ENCODE measurements around the gene PRKG1. TPM values are rescaled to one million over a fixed set of nuclear protein-coding genes. Genes with fewer than 3 reads are reported as not detected.

PRKG1 gene
- total RNA-seq, 1 donor from 2014 or later = 0.17 TPM

GRCh38 chr10:51763746-51764145 lies 689.5 kb downstream of the PRKG1 start:
- no peak for TF ChIP-seq CTCF (conservative IDR thresholded peaks at IDR 0.05; ENCODE audit: low read depth, low read length)
- H3K4me3 ChIP-seq (ENCODE audit: low read depth, low read length) = no peak overlapping the region
- no peak for DNase-seq (ENCODE audit: low read depth)

GRCh38 chr10:51765284-51765971 lies 691.1 kb downstream of the PRKG1 start:
- no peak for DNase-seq (ENCODE audit: low read depth)
- TF ChIP-seq CTCF (conservative IDR thresholded peaks at IDR 0.05; ENCODE audit: low read depth, low read length) = no peak
- no peak overlapping the region for H3K4me3 ChIP-seq (ENCODE audit: low read depth, low read length)

- TF ChIP-seq CTCF (conservative IDR thresholded peaks at IDR 0.05; ENCODE audit: low read depth, low read length) = no peak
- no peak overlapping the region for H3K4me3 ChIP-seq (ENCODE audit: low read depth, low read length)
- no peak for DNase-seq (ENCODE audit: low read depth)
Observed at GRCh38 chr10:51766423-51767102, 692.3 kb downstream of the PRKG1 start.

- no peak for TF ChIP-seq CTCF (conservative IDR thresholded peaks at IDR 0.05; ENCODE audit: low read depth, low read length)
- no peak overlapping the region for H3K4me3 ChIP-seq (ENCODE audit: low read depth, low read length)
- DNase-seq (ENCODE audit: low read depth) = no peak
Observed at GRCh38 chr10:51767103-51767763, 692.9 kb downstream of the PRKG1 start.

- no peak for TF ChIP-seq CTCF (conservative IDR thresholded peaks at IDR 0.05; ENCODE audit: low read depth, low read length)
- no peak for DNase-seq (ENCODE audit: low read depth)
- H3K4me3 ChIP-seq (ENCODE audit: low read depth, low read length) = no peak overlapping the region
Observed at GRCh38 chr10:51768886-51769465, 694.7 kb downstream of the PRKG1 start.

- no peak overlapping the region for H3K4me3 ChIP-seq (ENCODE audit: low read depth, low read length)
- TF ChIP-seq CTCF (conservative IDR thresholded peaks at IDR 0.05; ENCODE audit: low read depth, low read length) = no peak
- DNase-seq (ENCODE audit: low read depth) = no peak
Observed at GRCh38 chr10:51770709-51771108, 696.4 kb downstream of the PRKG1 start.

Data from epithelial cell of proximal tubule (primary cell).